ENCODE results near the gene ZNF670.
"Not testable (repeated sequence)": the region's sequence is repeated elsewhere in the genome, so short reads cannot be mapped to it uniquely, and the experiment has no call there.

The ZNF670 gene

DNA sequence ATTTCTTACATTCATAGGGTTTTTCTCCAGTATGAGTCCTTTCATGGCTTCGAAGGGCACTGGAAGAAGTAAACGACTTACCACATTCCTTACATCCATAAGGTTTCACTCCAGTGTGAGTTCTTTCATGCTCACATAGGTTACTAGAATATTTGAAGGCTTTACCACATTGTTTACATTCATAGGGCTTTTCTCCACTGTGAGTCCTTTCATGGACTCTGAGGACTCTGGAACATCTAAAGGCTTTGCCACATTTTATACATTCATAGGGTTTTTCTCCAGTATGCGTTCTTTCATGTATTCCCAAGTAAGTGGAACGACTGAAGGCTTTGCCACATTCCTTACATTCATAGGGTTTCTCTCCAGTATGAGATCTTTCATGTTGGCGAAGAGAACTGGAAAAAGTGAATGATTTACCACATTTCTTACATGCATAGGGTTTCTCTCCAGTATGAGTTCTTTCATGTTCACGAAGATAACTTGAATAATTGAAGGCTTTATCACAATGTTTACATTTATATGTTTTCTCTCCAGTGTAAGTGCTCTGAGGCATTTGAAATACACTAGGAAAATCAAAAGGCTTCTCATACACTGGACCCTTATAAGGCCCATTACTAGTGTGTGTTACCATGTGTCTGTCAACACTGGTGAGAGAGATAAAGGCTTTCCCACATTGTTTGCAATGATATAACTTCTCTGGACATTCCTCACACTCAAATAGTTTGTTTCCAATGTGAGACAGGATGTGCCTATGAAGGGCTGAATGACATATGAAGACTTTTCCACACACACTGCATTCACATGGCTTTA lies 40.9 kb downstream of the ZNF670 start:
- DNase-seq: no peak

DNA sequence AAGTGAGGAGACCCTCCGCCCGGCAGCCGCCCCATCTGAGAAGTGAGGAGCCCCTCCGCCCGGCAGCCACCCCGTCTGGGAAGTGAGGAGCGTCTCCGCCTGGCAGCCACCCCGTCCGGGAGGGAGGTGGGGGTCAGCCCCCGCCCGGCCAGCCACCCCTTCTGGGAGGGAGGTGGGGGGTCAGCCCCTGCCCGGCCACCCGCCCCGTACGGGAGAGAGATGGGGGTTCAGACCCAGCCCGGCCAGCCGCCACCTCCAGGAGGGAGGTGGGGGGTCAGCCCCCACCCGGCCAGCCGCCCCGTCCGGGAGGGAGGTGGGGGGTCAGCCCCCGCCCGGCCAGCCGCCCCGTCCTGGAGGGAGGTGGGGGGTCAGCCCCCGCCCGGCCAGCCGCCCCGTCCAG lies 46.3 kb downstream of the ZNF670 start:
- DNase-seq: not testable (repeated sequence)
